ENCODE measurements around the gene NDUFS2.

NDUFS2 gene

DNA sequence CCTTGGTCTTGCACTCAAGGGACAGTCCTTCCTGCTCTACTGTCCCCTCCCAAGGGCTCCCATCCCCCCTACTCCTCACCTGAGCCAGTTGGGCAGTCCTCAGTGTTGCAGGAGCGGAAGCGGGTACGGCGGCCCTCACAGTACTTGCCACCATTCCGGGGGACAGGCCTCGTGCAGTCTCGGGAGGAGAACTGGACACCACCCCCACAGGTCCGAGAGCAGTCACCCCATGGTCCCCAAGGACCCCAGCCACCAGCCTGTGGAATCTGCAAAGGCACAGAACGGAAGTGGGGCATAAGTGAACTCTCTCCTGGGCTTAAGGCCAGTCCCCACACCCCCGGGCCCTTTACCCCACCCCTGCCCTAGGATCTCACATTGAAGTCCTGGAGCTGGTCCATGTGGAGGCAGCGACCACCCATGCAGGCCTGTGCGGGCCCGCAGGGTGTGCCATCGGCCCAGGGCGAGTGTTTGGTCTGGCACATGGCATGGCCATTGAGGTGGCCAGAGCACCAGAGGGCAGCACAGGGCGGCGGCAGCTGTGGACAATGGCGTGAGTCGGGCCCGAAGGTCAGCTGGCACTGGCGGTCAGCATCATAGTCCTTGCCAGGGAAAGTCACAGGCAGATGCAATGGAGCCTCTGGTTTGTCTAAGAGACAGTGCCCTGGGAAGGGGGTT is 8.5 kb upstream of the NDUFS2 start:
- DNase-seq = peak in 52 of 56 donors; percentile 25 to 87 (median 73)

DNA sequence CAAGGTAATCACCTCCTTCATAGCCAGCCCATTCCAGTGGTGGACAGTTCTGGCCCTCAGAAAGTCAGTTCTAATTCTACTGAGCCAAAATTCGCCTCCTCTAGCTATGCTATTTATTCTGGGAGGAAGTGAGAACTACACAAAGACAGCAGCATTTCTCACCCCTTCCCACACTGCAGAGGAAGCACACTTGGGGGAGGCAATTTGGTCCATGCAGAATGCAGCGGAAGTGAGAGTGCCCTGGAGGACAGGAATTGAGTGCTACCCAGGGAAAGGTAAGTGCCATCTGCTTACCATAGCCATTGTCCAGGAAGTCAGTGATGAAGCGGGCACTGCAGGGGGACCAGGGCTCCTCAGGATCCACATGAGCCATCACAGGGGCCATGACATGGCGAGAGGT is 7.0 kb upstream of the NDUFS2 start:
- peak in 3 of 56 donors; percentile 3 to 34 (median 13) for DNase-seq

DNA sequence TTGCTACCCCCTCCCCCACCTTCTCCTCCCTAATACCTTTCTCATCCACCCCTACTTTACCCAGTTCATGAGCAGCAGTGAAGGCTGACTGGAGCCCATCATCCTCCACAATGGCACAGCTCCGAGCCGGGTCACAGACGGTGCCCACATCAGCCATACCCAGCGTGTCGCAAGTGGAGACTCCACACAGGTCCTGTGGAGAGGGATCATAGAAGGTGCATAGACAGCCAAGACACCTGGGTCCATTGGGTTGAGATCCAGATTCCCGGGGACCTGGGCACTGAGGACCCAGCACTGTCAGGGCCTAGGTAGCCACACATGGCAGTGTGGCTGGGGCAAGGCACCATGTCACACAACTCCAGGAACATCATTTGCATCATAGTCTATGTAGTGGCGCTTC is 6.1 kb upstream of the NDUFS2 start:
- no peak for DNase-seq

DNA sequence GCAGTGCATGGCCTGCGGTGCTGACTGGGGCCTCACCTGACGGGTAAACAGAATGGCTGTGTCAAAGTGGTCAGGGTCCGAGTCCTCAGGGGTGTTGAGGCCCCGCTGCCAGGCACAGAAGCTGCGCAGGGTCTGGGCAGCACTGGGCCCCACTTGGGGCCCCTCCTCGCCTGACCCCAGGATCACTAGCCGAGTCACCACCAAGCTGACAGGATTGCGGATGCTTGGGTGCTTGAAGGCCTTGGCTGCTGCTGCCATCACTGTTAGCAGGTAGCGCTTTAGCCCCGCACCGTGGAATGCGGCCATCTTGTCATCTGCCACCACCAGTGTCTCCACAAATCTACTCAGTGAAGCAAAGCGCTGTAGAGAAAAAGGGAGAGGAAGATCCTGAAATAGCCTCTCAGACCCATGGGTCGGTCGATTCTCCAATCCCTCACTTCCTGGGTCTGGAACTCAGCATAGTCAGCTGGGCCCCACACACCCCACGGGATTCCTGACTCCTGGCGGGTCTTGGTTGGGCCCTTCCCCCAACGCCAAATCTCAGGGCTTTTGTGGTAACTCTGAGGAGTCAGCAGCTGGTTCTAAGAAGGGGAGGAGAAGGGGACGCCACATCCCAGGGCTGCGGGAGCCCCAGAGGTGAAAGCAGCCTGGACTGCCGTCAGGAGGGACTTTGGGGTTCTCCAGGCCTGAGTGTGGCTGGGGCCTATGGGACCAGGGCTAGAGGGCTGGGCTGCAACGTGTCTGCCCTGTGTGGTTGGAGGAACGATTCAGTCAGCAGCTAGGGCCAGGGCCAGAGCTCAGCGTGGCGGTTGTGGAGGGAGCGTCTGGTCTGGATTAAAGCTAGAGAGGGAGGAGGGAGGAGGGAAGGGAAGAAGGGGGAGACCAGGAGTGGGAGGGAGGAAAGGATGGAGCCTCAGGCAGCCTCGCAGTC is 5.4 kb upstream of the NDUFS2 start:
- DNase-seq = peak in 11 of 56 donors; percentile 20 to 37 (median 28)

DNA sequence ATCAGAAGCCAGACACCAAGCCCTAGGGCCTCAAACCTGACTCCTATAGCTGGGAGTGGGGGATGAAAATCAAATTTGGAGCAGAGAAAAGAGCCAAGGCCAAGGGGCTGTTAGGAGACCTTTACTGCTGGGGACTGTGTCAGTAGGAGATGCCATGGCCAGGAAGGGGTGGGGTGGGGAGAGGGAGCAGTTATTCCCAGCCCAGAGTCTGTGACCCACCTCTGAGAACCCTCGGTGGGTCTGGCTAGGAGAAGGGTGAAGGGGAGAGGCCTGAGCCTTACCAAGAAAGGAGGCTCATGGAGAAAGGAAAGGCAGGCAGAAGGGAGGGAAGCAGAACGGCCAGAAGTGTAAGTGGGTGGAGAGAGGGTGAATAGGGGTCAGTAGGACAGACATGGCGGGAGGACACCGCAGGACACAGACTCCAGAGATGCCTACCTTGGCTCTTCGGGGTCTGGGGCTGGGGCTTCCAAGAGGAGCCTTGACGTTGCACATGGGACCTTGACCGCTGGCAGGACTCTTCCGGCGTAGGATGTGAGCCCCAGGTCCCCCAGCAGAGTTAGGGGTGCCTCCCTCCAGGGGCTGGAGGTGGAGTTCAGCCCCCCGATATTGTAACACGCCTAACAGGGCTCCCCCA is 4.5 kb upstream of the NDUFS2 start:
- DNase-seq = peak in 1 of 56 donors; percentile 36

DNA sequence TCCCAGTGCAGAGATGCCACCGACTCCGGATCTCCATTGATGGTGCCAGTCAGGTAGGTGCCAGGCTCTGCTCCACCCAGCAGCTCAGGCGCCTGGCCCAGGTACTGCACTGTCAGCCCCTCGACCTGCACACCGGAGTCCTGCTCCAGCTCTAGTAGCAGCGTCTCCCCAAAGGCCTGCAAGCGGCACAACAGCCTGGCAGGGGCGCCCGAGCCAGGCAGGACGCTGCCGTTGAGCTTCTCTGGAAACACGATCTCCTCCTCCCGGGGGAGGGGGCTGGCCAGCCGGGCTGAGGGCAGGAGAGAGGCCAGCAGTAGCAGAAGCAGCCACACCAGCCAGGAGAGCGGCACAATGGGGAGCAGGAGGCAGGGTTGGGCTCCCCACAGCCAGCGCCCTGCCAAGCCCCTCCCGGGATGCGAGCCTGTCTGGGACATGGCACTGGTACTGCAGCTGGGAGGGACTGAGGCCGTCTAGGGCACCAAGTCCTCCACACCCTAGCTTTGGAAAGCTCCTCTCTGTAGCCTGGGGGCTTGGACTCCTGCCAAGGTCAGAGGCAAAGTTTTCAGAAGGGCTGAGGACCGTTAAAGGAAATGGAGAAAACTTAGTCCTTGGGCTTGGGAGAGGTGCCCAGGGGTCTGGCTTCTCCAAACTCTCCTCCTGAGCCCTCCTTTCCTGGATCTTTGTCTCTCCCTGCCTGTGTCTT is 3.8 kb upstream of the NDUFS2 start:
- peak in 35 of 56 donors; percentile 26 to 74 (median 51) for DNase-seq

DNA sequence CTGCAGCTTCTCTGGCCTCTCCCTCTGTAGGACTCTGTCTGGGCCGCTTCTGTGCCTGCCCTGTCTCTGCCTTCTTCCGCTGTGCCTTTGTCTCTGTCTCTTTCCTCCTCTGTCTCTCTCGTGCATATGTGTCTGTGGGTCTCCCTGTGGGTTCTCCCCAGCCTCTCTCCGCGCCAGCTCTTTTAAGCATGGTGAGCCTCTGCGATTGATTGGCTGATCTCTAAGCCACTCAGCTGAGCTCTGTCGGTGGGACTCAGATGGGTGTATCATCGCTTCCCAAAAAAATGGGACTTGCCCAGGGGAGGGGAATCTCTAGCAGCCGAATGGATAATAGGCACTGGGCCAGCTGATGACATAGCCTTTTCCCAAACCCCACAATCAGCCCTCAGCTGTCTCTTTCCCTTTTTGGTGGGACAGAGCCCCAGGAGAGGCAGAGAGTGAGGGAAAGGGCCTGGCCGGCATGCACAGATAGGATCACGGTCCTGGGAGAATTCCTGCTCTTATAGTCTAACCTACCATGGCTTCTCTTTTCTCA is 3.2 kb upstream of the NDUFS2 start, which contains the start of gene ADAMTS4:
Gene ADAMTS4, minus strand, starts transcription at position 158 of the 535 bp plus-strand sequence. CDS start 427 bp downstream, outside the sequence.
- DNase-seq = peak in 54 of 56 donors; percentile 33 to 94 (median 81)

DNA sequence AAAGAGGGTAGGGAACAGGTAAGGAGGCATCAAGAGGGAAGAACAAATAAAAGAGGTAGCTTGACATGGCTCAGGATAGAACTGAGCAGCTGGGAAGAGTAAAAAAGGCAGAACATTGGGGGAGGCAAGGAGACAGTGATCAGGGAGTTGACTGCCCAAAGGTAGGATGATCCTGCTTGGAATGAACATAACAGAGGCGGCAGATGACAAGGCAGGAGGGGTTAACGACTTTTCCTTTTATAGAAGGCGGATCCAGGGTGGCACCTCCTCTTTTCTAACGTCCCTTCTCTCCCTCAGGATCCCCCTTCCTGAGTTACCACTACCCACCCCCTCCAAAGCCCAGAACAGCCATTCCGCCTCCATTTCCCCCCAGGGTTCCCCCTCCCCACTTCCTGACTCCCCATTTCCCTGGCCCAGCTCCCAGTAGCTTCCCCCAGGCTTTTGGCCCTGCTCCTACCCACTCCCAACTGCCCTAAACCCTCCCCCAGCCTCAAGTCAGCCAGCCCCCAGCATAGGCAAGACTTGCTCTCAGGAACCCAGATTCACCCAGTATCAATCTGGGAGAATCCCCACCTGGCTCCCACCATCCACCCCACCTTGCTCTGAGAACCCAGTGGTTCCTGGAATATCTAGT is 2.5 kb upstream of the NDUFS2 start:
- peak in 22 of 56 donors; percentile 9 to 70 (median 33) for DNase-seq

DNA sequence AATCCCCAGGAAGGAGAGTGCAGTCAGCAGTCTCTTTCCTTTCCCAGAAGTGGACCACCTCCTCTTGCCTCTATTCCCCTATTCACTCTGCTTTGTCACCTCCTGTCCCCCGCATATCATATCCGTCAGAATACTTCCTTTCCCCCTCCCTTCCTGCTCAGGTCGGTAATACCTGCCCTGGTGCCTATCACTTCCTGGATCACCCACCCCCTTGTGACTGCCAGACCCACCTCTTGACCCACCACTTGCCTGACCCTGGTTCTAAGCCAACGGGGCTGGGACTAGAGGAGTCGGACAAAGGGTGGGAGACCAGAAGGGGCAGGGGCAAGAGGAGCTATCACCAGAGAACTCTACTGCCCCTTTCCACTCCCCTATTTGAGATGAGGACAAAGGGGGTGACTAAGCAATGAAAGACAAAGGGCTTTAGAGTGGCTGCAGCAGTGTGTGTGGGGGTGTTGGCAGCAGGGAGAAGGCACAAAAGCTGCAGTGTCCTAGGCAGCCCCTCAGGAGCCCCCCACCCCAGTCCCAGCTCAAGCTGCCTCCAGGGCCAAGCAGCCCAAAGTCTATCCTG is 1.7 kb upstream of the NDUFS2 start:
- peak in 54 of 56 donors; percentile 36 to 89 (median 72) for DNase-seq

DNA sequence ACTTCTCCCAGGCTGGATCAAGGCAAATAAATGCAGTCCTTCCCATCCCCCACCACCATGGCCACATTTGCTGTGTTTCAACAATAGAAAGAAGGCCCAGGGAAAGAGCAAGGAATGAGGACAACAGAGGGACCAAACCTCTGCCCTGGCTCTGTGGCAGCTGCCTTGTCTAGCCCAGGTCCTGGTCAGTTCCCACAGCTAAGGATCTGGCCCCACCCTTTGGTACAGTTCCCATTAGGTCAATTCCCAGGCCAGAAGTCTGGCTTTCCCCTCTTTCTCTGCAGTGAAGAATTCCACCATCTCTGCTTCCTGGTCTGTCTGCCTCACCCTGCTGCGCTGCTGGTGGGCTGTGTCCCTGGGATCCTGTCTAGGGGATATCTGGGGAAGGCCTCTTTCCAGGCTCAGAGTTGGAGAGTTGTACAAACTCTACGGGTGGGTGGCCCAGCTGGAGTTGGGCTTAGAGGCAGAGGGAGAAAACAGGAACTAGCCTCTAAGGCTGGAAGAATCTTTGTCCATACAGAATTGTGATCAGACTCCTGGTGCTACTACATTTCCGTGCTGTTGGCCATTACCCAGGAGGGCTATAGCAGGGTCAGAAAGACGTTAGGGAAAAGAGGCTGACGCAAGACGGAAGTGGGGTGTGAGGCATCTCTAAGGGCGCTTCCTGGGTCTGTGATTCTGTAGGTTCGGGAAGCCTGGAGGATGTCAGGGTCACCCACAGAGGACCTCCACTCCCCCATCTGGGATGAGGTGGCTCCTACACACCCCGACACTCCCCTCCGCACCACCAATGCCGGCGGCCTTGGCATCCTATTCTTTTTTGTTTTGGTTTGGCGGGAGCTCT is 953 bp upstream of the NDUFS2 start:
- DNase-seq = peak in 30 of 56 donors; percentile 26 to 74 (median 58)

DNA sequence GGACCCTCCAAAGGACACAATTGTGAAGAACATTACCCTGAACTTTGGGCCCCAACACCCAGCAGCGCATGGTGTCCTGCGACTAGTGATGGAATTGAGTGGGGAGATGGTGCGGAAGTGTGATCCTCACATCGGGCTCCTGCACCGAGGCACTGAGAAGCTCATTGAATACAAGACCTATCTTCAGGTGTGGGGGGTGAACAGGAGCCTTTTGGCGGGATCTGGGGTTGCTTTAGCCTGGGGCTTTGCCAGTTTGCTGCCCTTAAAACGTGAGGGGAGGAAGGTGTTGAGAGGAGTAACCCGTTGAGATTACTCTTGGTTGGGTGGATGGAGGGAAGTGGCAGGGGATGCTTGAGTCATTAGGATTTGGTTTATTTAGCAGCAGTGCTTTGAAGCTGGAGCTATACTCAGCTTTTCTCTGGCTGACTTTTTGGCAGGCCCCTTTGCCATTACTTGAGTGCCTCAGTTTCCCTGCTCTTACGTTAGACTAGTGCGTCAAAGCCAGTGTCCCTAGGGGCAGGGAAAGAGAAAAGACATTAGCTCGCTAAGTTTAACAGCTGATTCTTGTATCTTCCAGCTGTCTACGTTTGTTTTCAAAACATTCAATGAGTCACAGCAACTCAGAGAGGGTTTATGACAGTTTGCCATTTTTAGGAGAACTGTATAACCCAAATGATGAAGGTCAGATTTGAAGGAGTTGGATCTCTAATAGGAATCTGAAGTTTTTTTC is 4.4 kb downstream of the NDUFS2 start:
- DNase-seq = no peak

DNA sequence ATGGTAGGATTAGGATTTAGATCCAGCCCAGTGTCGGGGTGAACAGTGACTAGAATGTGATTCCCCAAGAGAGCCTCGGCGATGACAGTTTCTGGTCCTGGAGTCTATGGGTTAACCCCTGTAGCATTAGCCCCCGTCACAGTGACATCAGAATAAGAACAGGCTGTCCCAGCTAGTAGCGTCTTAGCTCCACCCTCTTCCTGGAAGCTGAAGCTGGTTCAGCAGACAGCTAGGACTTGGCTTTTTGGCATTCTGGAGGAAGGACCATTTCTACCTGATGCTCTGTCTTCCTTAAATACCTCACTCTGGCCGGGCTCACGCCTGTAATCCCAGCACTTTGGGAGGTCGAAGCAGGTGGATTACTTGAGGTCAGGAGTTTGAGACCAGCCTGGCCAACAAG is 5.0 kb downstream of the NDUFS2 start:
- DNase-seq = no peak

DNA sequence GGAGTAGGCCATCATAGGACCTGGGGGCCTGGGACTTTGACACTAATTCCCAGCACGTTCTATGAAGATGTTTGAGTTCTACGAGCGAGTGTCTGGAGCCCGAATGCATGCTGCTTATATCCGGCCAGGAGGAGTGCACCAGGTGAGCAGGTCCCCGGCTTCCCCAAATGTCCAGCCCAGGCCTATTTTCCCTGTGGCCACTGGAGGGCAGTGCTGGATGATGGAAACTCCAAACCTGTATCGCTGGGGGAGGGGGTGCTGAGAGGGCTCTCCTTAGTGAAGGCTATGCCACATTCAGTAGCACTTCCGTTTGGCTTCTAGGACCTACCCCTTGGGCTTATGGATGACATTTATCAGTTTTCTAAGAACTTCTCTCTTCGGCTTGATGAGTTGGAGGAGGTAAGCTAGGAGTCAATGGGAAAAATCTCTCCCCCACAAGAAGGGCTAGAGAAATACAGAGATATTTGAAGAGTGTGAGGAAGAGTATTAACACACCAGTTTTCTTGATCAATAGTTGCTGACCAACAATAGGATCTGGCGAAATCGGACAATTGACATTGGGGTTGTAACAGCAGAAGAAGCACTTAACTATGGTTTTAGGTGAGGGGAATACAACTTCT is 7.7 kb downstream of the NDUFS2 start:
- peak in 44 of 56 donors; percentile 15 to 77 (median 43) for DNase-seq

DNA sequence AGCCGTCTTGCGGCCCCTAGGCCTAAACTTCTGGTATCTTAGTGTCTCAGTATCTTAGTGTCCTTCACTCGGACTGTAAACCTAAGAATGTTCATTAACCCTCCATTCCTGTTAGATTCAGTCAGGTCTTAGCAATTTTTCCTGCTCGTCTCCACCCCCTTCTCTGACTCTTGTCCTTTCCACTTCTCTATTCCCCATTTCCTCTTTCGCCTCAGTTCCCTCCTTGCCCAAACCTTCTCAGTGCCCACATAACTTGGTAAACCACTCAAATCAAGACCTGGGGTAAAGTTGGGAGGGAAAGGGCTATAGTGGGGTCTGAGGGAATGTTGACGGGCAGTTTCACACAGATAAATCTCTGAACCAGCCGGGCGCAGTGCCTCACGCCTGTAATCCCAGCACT is 12.2 kb downstream of the NDUFS2 start:
- no peak for DNase-seq

DNA sequence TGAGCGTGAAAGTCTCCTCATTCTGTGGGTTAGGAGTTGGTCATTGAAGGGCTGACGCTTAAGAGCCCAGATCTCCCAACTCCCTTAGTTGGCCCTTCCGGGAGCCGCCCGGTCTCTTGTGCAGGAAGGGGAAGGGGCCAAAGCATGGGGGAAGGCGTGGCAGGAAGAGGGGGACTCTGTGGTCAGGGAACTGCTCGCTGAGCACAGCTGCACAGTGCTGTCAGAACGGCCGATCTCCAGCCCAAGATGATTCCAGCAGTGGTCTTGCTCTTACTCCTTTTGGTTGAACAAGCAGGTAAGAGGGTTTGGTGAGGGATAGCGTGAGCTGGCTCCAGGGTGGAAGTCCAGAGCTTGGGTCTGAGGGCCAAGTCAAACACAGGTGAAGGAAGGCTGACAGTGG is 12.9 kb downstream of the NDUFS2 start, which contains the start of gene FCER1G:
Gene FCER1G, plus strand, starts transcription at position 220 of the 400 bp plus-strand sequence. Its CDS starts 27 bp downstream, at position 247.
- DNase-seq = peak in 7 of 56 donors; percentile 8 to 52 (median 21)

DNA sequence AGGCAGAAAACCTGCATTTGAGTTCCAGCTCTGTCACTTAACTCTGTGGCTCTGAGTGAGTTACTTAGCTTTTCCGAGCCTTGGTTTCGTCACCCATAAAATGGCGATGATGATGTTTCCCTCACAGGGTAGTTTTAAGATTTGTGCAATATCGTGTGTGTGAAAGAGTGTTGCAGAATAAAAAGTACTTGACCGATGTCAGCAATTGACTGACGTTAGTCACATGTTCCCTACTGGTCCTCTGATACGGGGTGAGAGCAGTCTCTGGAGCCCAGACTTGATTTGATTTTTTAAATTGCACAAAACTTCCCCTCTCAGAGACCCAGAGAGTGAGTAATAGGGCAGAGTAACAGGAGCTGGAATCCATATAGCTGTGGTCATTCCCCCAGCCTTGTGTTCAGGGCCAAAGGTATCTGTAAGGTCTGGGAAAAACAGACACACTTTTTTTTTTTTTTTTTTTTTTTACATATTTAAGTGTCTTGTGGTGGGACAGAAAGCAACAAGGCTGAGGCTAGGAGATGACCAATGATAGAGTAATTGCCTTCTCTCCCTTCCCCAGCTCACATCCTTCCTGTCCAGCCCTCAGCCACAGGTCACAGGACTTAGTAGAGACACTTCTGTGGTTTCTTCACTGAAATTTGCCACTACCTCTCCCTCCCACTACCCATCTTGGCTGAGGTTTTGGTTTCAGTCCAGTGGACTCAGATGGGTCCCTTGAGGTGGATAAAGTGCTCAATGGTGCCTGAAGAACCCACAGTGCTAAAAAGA is 15.0 kb downstream of the NDUFS2 start:
- DNase-seq = peak in 1 of 56 donors; percentile 5

DNA sequence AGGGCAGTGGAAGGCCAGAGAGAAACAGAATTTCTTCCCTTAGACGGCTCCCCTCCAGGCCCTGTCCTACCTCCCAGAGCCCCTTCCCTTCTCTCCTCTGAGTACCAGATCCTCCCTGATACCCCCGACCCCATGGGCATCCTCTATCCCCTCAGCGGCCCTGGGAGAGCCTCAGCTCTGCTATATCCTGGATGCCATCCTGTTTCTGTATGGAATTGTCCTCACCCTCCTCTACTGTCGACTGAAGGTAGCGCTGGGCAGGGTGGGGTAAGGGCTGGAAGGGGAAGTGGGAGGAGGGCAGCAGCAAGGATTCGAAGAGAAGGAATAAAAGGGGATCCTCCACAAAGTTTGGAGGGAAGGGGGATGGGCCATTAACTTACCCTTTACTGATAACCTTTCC is 15.7 kb downstream of the NDUFS2 start:
- no peak for DNase-seq

Measured in nucleus accumbens (tissue), 56 donors.